A673 (cell line): ENCODE data around the gene TTC34.

ENCODE experiments used
- EZH2 ChIP-seq: fragments of 200-600 bp; sonication (generic); IDR thresholded peaks from 2 replicates; pipeline ENCODE4 v1.6.1; 2017; ENCODE audit warnings: borderline replicate concordance, low read depth, mild to moderate bottlenecking, mixed read lengths, antibody characterized with exemption, low read length; ENCODE audit not compliant: poor library complexity, severe bottlenecking
- TF ChIP-seq, protein P1 (sequence below): fragments of 300-800, 200-600 bp; sonication (generic); conservative IDR thresholded peaks from 2 replicates; pipeline ENCODE4 v1.5.1; 2017; ENCODE audit warnings: low read depth, mild to moderate bottlenecking, antibody characterized with exemption, low read length, moderate library complexity, mixed read lengths

DNA sequence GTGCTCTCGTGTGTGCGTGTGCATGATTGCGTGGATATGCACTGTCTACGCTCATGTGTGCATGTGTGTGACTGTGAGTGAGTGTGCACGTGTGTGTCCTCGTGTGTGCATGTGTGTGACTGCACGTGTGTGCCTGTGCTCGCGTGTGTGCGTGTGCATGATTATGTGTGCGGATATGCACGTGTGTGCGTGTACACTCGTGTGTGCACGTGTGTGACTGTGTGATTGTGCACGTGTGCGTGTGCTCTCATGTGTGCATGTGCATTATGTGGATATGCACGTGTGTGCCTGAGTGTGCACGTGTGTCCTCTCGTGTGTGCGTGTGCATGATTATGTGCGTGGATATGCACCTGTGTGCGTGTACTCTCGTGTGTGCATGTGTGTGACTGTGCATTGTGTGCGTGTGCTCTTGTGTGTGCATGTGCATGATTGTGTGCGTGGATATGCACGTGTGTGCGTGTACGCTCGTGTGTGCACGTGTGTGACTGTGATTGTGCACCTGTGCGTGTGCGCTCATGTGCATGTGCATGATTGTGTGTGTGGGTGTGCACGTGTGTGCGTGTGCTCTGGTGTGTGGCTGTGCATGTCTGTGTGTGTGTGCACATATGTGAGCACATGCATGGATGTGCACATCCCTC, 170.9 kb downstream of the TTC34 start:
- TF ChIP-seq, protein P1, sequence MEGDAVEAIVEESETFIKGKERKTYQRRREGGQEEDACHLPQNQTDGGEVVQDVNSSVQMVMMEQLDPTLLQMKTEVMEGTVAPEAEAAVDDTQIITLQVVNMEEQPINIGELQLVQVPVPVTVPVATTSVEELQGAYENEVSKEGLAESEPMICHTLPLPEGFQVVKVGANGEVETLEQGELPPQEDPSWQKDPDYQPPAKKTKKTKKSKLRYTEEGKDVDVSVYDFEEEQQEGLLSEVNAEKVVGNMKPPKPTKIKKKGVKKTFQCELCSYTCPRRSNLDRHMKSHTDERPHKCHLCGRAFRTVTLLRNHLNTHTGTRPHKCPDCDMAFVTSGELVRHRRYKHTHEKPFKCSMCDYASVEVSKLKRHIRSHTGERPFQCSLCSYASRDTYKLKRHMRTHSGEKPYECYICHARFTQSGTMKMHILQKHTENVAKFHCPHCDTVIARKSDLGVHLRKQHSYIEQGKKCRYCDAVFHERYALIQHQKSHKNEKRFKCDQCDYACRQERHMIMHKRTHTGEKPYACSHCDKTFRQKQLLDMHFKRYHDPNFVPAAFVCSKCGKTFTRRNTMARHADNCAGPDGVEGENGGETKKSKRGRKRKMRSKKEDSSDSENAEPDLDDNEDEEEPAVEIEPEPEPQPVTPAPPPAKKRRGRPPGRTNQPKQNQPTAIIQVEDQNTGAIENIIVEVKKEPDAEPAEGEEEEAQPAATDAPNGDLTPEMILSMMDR: no peak
- TF ChIP-seq EZH2: no peak
